Lower leg skin (tissue), 4 donors: ENCODE data around the gene RNF138. TPM values are rescaled to one million over a fixed set of nuclear protein-coding genes. Genes with fewer than 3 reads are reported as not detected.

Experiments used
- DNase-seq, 2 donors: peaks; one replicate each; pipeline ENCODE4 v3.0.0-alpha.2; 2019; ENCODE audit warnings: low spot score in 2 of 2
- H3K4me3 ChIP-seq: fragments of 200-600 bp; sonication (generic); 2 replicates; pipeline ENCODE4 v1.5.1; 2017; ENCODE audit warnings: mild to moderate bottlenecking, low read depth; ENCODE audit not compliant: poor library complexity, severe bottlenecking
- CTCF ChIP-seq, 3 donors: fragments of 450-650 bp; IDR thresholded peaks; one replicate each; pipeline ENCODE4 v1.5.1; 2016; ENCODE audit warnings: antibody characterized with exemption in 3 of 3, mild to moderate bottlenecking in 3 of 3, moderate library complexity in 2 of 3
- POLR2A ChIP-seq, 2 donors: fragments of 450-650 bp; IDR thresholded peaks; one replicate each; pipeline ENCODE4 v1.6.1; 2016 to 2017; ENCODE audit warnings: antibody characterized with exemption in 2 of 2, mild to moderate bottlenecking in 1 of 2, moderate library complexity in 1 of 2
- WGBS, 2 donors: methylation state at CpG; one replicate each; pipeline ENCODE4 v1.1.5; 2018; 5-methylcytosine and 5-hydroxymethylcytosine counted together
- intact Hi-C: fragments of 100-400 bp; cut with DNase I; formaldehyde crosslinking; loops from one replicate; pipeline ENCODE4 v1.15.0; 2023; ENCODE audit warnings: low total_unique reads
- total RNA-seq, 4 donors: library from RNA; depleted of rRNA; stranded (reverse); fragments of >200 nt; gene quantifications; one replicate each; pipeline ENCODE4 v1.1.0, GENCODE V29; 2016

Gene RNF138
- total RNA-seq, 4 donors from 2014 or later: 8.5 to 19.5 (median 14.9) TPM

- intact Hi-C loops: no loop called here
- H3K4me3 ChIP-seq: no peak overlapping the region
- 97 to 99% methylated on average over 3 of the region's 3 CpGs for WGBS, 2 donors
- DNase-seq: no peak
- TF ChIP-seq CTCF (IDR thresholded peaks at IDR 0.05): no peak
- TF ChIP-seq POLR2A (IDR thresholded peaks at IDR 0.05): no peak
These were observed 18.3 kb downstream of the RNF138 start for GRCh38 chr18:32110005-32110404.

- no peak for TF ChIP-seq CTCF (IDR thresholded peaks at IDR 0.05)
- no peak for TF ChIP-seq POLR2A (IDR thresholded peaks at IDR 0.05)
- DNase-seq: no peak
- no peak overlapping the region for H3K4me3 ChIP-seq
- intact Hi-C loops: no loop called here
- 81% methylated on average over 3 of the region's 3 CpGs for WGBS, 2 donors
These were observed 20.0 kb downstream of the RNF138 start for GRCh38 chr18:32111706-32112105.

GRCh38 chr18:32112826-32113225 lies 21.2 kb downstream of the RNF138 start:
- no peak overlapping the region for H3K4me3 ChIP-seq
- WGBS, 2 donors: 82 to 84% methylated on average over 4 of the region's 4 CpGs
- intact Hi-C loops: no loop called here
- DNase-seq: no peak
- no peak for TF ChIP-seq CTCF (IDR thresholded peaks at IDR 0.05)
- no peak for TF ChIP-seq POLR2A (IDR thresholded peaks at IDR 0.05)

GRCh38 chr18:32114293-32114942 lies 22.7 kb downstream of the RNF138 start:
- no peak for TF ChIP-seq POLR2A (IDR thresholded peaks at IDR 0.05)
- TF ChIP-seq CTCF (IDR thresholded peaks at IDR 0.05): no peak
- intact Hi-C loops: no loop called here
- no peak for DNase-seq
- no peak overlapping the region for H3K4me3 ChIP-seq
- 95% methylated on average over 4 of the region's 4 CpGs for WGBS, 2 donors

- 92 to 97% methylated on average over 5 of the region's 5 CpGs for WGBS, 2 donors
- DNase-seq: no peak
- intact Hi-C loops: no loop called here
- no peak for TF ChIP-seq POLR2A (IDR thresholded peaks at IDR 0.05)
- TF ChIP-seq CTCF (IDR thresholded peaks at IDR 0.05): no peak
- H3K4me3 ChIP-seq: no peak overlapping the region
These were observed 30.4 kb downstream of the RNF138 start for GRCh38 chr18:32122039-32122438.

- WGBS, 2 donors: 88 to 92% methylated on average over 3 of the region's 3 CpGs
- no peak for DNase-seq
- TF ChIP-seq POLR2A (IDR thresholded peaks at IDR 0.05): no peak
- no peak for TF ChIP-seq CTCF (IDR thresholded peaks at IDR 0.05)
- intact Hi-C loops: no loop called here
- no peak overlapping the region for H3K4me3 ChIP-seq
These were observed 34.9 kb downstream of the RNF138 start for GRCh38 chr18:32126538-32126937.
